Measurements from ENCODE around the gene DNAH7. TPM values are rescaled to one million over a fixed set of nuclear protein-coding genes. Genes with fewer than 3 reads are reported as not detected.
A peak's percentile ranks its signal among the peaks of the same experiment; 100 is the strongest.

Gene DNAH7
- total and polyA plus RNA-seq, 2 donors (not counting 1 experiment from before 2014, with no cell fraction given) = 0.37 to 0.99 TPM

DNA sequence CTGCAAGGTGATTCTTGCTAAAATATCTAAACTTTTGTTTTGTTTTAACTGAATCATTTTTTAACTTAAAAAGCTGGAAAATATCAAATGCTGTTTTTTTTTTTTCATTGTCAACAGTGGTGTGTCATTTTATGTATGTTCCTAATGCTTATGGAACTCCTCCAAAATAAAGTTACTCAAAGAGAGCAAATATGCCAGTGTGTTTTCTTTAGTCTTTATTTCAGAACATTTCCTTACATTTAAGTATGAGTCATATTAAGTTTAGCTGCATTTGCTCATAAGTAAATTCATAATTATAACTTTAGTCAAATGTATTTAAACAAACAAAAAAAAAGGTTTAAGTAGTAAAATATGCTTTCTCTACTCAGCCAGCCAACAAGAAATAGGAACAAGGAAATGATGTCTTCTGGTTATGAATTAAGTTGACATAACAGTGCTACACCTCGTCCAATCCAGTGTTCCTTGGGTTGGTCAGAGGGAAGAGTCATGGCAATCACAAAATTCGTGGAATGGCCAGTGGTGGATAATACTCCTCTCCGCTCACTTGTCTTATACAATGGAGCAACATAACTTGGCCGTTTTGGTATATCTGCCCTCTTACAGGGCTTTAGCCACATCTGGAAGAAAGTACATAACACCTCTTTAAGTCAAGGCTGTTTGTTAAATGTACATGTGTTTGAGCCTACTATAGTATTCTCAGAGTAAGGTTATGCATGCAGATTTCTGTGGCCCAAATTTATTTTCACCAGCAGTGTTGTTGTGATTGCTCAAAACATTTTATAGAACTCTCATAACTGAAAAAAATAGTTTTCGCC is 330.9 kb downstream of the DNAH7 start:
- peak; percentile 14 to 89 for DNase-seq (ENCODE audit: low read depth in 2 of 2)
- H3K36me3 ChIP-seq (ENCODE audit: control insufficient read depth, insufficient read depth, low read length) = no peaks in the 10 kb centered on the region
- H3K4me1 ChIP-seq (ENCODE audit: control insufficient read depth, extremely low read depth, insufficient read depth, low read length) = no peaks in the 10 kb centered on the region
- H3K4me2 ChIP-seq (ENCODE audit: extremely low read depth, insufficient read depth, low read length) = no peak overlapping the region
- H4K20me1 ChIP-seq (ENCODE audit: control insufficient read depth, extremely low read depth, insufficient read depth, low read length) = no peaks in the 10 kb centered on the region
- H3K9ac ChIP-seq (ENCODE audit: insufficient read depth, low read length) = no peak overlapping the region
- H3K27me3 ChIP-seq (ENCODE audit: control insufficient read depth, insufficient read depth, low read length) = no peaks in the 10 kb centered on the region
- no peaks in the 10 kb centered on the region for H3K79me2 ChIP-seq (ENCODE audit: control insufficient read depth, insufficient read depth, low read length)
- H3K4me3 ChIP-seq (replicated peaks in 1 of 4; ENCODE audit: control extremely low read depth in 1 of 4, insufficient read depth in 1 of 4, low read depth in 3 of 4, low read length in 4 of 4) = no peak overlapping the region
- TF ChIP-seq, protein P1, sequence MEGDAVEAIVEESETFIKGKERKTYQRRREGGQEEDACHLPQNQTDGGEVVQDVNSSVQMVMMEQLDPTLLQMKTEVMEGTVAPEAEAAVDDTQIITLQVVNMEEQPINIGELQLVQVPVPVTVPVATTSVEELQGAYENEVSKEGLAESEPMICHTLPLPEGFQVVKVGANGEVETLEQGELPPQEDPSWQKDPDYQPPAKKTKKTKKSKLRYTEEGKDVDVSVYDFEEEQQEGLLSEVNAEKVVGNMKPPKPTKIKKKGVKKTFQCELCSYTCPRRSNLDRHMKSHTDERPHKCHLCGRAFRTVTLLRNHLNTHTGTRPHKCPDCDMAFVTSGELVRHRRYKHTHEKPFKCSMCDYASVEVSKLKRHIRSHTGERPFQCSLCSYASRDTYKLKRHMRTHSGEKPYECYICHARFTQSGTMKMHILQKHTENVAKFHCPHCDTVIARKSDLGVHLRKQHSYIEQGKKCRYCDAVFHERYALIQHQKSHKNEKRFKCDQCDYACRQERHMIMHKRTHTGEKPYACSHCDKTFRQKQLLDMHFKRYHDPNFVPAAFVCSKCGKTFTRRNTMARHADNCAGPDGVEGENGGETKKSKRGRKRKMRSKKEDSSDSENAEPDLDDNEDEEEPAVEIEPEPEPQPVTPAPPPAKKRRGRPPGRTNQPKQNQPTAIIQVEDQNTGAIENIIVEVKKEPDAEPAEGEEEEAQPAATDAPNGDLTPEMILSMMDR (conservative IDR thresholded peaks at IDR 0.05 in 1 of 2, IDR thresholded peaks at IDR 0.05 in 1 of 2; ENCODE audit: low read depth in 1 of 2, low read length in 2 of 2) = no peak
- no peak overlapping the region for H3K27ac ChIP-seq (ENCODE audit: insufficient read depth, low read length)
- no peaks in the 10 kb centered on the region for H3K9me3 ChIP-seq (ENCODE audit: control insufficient read depth, insufficient read depth, low read depth, low read length)
- H2AFZ ChIP-seq (ENCODE audit: low read length) = no peak overlapping the region

DNA sequence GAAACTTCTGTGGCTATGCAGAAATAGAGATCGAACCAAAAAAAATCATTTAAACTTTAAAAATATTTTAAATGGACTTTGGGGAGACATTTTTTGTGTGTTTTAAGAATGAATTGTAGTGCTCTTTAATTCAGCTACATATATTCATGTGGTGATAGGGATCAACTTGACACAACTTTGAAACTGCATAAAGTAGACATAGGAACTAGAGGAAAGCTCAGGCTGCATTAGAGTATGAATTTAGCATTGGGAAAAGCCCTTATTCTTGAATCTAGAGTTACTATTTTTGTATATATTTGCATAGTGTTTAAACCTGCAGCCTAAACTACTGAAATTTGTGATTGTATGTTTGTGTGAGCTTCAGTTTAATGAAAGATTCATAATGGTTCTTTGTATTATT is 333.3 kb downstream of the DNAH7 start:
- Histone ChIP-seq H3K27ac (ENCODE audit: insufficient read depth, low read length) (no peak overlapping the region), H2AFZ (ENCODE audit: low read length) (no peak overlapping the region), H3K4me3 (replicated peaks in 1 of 4; ENCODE audit: control extremely low read depth in 1 of 4, insufficient read depth in 1 of 4, low read depth in 3 of 4, low read length in 4 of 4) (no peak overlapping the region), H3K27me3 (ENCODE audit: control insufficient read depth, insufficient read depth, low read length) (no peaks in the 10 kb centered on the region), H3K9me3 (ENCODE audit: control insufficient read depth, insufficient read depth, low read depth, low read length) (no peaks in the 10 kb centered on the region), H3K4me2 (ENCODE audit: extremely low read depth, insufficient read depth, low read length) (no peak overlapping the region), H3K79me2 (ENCODE audit: control insufficient read depth, insufficient read depth, low read length) (no peaks in the 10 kb centered on the region), H3K9ac (ENCODE audit: insufficient read depth, low read length) (no peak overlapping the region), H3K4me1 (ENCODE audit: control insufficient read depth, extremely low read depth, insufficient read depth, low read length) (no peaks in the 10 kb centered on the region), H4K20me1 (ENCODE audit: control insufficient read depth, extremely low read depth, insufficient read depth, low read length) (no peaks in the 10 kb centered on the region), H3K36me3 (ENCODE audit: control insufficient read depth, insufficient read depth, low read length) (peaks cover 2% of the 10 kb centered on the region)
- TF ChIP-seq EZH2 (IDR thresholded peaks at IDR 0.05; ENCODE audit: low read length, missing control alignments) = no peak
- TF ChIP-seq, protein P1 (conservative IDR thresholded peaks at IDR 0.05 in 1 of 2, IDR thresholded peaks at IDR 0.05 in 1 of 2; ENCODE audit: low read depth in 1 of 2, low read length in 2 of 2) = no peak
- DNase-seq (ENCODE audit: low read depth in 2 of 2) = no peak

DNA sequence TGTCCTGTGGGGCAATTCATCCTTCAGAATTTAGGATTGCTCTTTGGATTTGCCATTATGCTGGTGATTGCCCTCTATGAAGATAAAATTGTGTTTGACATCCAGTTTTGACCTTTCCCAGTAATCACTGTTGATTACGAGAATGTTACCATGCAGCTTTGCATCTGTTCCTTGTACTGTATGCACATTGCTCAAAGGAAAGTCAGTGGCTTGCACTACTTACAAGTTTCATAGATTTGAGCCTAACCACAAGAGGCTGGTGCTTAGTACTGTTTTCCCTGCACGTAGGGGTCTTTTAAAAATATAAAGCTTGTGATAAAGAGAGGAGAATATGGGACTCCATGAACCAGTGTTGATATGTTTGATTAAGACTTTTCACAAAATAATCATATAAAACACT is 333.7 kb downstream of the DNAH7 start:
- Histone ChIP-seq H3K9ac (ENCODE audit: insufficient read depth, low read length) (no peak overlapping the region), H3K36me3 (ENCODE audit: control insufficient read depth, insufficient read depth, low read length) (peaks cover 2% of the 10 kb centered on the region)

More for the DNA sequence above, 333.7 kb downstream of the DNAH7 start:
- Histone ChIP-seq H2AFZ (ENCODE audit: low read length) (no peak overlapping the region), H4K20me1 (ENCODE audit: control insufficient read depth, extremely low read depth, insufficient read depth, low read length) (no peaks in the 10 kb centered on the region), H3K4me1 (ENCODE audit: control insufficient read depth, extremely low read depth, insufficient read depth, low read length) (no peaks in the 10 kb centered on the region), H3K27me3 (ENCODE audit: control insufficient read depth, insufficient read depth, low read length) (no peaks in the 10 kb centered on the region), H3K4me2 (ENCODE audit: extremely low read depth, insufficient read depth, low read length) (no peak overlapping the region), H3K4me3 (replicated peaks in 1 of 4; ENCODE audit: control extremely low read depth in 1 of 4, insufficient read depth in 1 of 4, low read depth in 3 of 4, low read length in 4 of 4) (no peak overlapping the region), H3K79me2 (ENCODE audit: control insufficient read depth, insufficient read depth, low read length) (no peaks in the 10 kb centered on the region), H3K27ac (ENCODE audit: insufficient read depth, low read length) (no peak overlapping the region), H3K9me3 (ENCODE audit: control insufficient read depth, insufficient read depth, low read depth, low read length) (no peaks in the 10 kb centered on the region)
- TF ChIP-seq EZH2 (IDR thresholded peaks at IDR 0.05; ENCODE audit: low read length, missing control alignments) = no peak
- no peak for DNase-seq (ENCODE audit: low read depth in 2 of 2)

Data from fibroblast of lung (primary cell).